HUDEP-2 (cell line): Measurements from ENCODE around the gene MSANTD2.

Experiments used
- DNase-seq, 76 experiments: peaks; one replicate each; lab custom pipeline; 2025; ENCODE audit not compliant: unreplicated experiment in 76 of 76; lab: John Stamatoyannopoulos, UW

Gene MSANTD2

DNA sequence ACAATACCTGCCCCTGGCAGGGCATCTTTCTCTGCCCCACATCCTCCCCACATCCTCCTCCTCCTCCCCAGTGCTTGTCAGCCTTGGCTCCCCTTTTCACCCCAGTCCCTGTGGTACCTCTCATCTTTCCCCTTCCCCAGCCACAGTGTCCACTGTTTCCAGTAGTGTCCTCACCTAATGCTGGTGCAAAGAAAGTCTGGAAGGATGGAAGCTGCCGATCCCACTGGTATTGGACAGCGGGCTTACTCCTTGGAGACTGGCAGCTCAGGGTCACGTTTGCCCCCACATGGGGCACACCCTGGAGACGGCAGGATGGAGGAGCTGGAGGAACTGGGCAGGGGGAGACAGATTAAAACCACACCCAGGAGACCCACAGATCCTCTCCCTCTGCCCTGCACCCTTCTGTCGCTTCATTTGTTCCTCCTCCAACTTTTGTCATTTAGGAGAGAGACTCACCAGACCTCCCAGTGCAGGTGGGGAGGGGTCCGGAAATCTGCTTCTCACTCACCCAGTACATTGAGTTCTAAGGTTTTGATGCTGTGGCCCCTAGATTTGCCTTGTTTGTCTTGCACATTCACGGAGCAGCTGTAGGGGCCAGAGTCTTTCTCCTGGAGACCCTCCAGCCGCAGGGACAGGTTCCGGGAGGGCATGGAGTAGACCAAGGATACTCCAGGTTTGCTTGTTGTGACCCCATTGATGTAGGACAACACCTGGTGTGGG lies 44.0 kb downstream of the MSANTD2 start:
- DNase-seq, result no peak

DNA sequence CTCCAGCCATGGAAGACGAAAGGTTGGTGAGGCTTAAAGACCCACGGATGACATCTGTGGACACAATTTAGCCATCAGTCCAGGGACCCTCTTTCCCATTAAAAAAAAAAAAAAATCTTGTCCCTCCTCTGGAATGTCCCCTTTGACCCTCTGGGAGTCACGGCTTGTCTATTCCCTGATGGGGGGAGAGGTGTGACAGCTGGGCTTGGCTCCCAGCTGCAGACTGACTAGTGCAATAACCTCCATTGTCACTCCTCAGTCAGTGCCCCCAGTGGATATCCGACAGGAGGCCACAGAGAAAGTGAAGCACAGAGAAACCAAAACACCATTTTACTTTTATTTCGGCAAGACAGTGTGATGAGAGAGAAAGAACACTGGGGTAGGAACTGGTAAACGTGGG lies 45.5 kb downstream of the MSANTD2 start:
- DNase-seq, result no peak

DNA sequence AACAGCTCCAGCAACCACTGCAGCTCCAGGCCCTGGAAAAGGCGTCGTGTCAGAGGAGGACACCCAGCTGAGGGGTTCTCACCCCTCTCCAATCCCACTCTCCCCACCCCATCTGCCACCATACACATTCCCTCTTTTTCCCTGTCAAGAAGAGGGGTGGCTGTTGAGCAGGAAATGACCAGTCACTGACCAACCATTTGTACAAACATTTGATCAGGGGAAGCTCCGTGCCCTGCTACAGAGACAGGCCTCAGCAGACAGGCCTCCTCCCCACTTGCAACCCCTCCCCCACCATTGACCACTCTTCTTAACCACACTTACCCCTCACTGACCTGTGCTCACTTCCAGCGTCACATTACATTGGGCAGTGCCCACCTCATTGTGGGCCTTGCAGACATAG lies 45.9 kb downstream of the MSANTD2 start:
- DNase-seq, result no peak

DNA sequence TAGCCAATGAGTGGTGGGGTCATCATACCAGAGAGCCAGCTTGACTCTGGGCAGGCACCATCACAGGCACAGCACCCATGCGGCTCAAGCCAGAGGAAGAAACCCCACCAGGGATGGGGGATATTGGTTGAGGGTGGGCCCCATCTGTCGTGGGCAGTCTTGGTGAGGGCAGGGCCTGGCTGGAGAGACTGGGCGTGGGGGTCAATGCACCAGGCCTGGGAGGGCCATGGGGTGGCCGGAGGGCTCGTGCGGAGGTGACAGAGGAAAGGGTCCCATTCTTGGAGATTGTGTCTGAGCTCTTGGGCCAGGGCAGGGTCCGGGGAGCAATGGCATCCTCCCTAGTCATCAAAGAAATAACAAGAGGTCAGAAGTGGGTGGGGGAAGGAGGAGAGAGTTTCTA lies 46.6 kb downstream of the MSANTD2 start:
- no peak for DNase-seq

DNA sequence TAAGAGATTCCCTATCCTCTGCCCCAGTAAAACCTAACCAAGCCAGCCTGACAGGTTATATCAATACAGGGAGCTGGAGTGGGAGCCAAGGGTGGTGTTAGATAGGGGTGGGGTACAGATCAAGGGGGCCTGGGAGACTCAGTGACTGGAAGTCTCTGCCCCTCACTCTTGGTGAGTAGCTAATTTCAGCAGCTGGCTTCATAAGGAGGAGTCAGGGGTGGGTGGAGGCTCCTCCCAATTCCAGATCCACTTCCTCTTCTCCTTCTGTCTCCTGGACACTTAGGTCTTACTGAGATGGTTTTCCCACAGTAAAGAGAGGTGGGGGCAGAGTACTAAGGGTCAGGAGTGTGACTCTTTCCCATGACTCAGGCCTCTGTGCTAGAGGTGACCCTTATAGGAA lies 47.0 kb downstream of the MSANTD2 start:
- DNase-seq, result no peak

DNA sequence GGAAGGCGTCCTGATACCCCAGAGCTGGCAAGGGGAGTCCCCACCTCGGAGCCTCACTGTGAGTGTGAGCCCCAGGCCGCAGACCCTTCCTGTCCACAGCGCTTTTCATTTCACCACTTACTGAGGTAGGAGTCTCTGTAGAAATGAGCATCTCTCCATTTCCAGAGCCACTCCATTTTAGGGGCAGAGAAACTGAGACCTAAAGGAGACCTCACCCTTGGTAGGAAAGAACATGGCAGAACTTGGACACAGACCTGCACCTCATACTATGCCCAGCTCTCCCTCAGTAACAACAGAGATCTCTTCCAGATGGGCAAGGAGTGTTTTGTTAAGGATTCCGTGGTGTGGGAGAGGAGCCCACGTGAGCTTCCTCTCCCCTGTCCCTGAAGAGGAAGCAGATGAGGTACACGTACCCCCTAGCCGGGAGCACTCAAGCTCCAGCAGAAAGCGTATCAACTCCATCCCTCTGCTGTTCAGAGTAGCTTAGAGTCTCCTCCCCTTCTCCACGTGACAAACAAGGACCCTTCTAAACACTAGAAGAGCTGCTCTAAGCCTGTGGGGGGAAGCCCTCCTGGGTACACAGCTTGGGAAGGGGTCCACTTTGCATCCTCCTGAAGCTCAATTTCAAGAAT lies 47.6 kb downstream of the MSANTD2 start:
- DNase-seq, result no peak

DNA sequence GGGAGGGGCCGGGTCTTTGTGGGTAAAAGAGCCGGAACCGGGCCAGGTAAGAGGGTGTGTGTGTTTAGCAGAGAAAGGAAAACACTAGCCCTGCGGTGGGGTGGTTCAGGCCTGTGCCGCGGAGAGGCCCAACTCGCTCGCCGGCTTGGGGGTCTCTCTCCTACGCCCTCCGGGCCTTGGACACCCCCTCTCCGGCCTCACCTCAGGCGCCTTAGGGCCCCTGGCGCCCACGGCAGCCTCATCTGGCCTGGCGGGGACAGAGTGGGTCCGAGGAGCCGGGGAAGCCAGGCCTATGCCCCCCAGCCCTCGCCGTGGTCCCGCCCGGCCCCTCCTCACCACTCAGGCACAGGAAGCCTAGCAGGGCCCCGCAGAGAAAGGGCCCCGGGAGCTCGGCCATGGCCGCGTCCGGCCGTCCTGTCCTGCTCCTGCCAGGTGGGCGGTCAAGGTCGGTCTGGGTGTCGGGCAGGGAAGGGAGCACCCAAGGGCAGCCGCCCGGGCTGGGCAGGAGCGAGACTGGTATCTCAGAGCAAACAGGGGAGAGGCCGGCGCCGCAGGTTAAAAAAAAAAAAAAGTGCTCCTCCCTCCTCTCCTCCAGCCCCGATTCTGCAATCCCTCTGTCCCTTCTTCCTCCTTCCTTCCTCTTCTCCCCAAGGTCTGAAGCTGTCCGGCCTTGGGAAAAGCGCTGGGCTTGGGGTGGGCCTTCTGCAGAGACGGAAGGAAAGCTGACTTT lies 48.3 kb downstream of the MSANTD2 start, which contains the start of gene VSIG2:
Gene VSIG2, minus strand, starts transcription at position 515 of the 730 bp plus-strand sequence. Its CDS starts 118 bp downstream, at position 397.
- no peak for DNase-seq

DNA sequence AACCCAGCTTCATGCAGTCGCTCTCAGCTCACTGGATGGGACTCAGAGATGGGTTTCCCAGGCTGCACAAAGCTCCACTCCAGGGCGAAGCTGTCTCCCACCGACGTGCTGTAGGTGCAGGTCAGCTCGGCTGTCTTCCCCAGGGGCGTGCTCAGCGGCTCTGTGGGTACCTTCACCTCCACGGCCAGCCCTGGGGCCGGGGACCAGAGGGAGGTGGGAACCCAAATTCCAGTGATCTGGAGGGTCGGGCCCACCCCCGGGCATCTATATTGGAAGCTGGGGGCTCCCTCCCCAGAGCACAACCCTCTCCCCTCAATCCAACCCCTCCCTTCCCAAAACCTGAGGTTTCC lies 48.8 kb downstream of the MSANTD2 start:
- DNase-seq, result no peak

DNA sequence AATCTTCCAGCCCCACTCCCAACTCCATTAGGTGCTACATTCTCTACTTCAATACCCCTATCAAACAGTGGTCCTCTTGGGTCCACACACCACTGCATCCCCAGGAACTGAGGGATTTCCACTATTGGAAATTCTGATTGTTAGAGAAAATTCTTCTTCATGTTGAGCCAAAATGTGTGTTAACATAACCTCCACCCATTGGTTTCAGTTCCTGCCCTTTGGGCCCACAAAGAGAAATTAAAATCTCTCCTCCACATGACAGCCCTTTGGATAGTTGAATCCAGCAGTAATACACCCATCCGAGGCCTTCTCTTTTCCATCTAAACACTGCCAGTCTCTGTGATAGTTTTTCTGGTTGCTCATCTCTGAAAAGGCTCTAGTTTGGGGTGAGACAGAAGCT lies 50.3 kb downstream of the MSANTD2 start:
- no peak for DNase-seq

DNA sequence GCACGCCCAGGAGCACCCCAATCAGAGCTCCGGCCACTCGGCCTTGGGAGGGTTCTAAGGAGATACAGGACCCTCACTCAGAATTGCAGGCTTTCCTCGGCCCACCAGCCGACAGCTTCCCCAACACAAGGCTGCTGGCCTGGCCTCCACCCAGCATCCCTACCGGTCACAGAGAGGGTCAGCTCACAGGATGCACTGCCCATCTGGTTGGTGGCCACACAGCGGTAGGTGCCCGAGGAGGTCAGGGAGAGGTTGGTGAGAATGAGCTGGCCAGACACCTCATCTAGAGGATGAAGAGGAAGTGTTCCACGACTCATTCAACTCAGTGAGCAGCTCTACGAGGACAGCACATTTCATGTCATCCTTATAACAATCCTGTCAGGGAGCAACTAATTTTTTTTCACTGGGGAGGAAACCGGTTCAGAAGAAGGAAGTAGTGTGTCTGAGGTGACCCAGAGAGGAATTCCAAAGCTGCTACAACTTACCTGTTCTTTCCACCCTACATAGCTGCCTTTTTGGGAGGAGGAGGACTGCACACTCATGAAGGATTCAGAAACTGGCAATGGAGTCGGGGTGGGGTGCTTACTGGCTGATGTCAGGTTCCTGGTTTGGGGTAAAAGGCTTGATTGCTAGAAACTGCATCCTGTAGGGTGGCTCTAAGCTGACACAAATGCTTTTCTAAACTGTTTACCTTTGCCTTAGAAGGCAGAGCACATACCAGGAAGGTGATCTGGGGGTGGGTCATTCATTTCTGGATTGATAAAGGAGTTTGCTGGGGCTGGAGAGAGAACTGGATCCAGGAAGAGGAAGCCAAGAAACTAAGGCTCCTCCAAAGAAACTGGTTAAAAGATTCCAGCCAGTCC lies 51.5 kb downstream of the MSANTD2 start:
- no peak for DNase-seq

DNA sequence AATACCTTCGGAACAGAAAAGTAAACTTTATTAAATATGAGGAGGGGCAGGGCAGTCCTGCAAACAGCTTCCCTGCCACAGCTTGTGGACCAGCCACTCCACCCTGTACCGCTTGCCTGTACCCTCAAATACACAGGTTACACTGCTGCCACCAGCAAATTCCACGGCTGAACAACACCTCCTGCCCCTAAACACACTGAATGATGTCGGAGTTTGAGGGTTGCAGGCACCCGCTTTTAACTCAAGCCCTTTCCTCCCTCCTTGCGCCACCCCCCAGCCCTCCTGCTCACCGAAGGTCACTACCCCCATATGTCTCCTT lies 52.1 kb downstream of the MSANTD2 start:
- no peak for DNase-seq

DNA sequence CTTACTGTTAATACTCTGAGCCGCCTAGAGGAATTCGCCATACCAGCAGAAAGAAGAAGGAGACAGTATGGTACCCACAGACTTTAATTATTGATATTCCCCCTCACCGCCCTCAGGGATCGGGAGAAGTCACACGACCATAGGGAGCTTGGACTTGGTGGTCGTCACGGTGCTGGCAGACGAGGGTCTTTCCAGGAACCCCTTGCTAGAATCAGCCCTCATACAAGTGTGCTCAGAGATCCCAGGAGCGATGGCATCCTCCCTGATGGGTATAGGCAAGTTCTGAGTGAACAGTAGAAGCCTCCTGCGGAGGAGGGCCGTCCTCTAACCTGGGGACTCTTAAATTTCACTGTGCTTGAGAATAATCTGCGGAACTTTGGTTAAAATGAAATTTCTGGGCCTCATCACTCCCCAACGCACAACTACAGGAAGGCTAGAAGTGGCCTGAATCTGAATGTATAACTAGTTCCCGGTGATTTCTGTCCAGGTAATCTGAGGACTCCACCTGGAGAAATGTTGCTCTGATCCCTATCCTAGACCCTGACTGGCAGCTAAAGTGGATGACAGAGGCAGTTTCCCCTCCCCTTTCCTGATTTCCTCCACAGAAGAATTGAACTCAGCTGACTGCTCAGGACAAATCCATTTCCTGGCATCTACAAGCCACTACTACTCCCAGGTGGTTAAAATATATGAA lies 52.7 kb downstream of the MSANTD2 start:
- no peak for DNase-seq

DNA sequence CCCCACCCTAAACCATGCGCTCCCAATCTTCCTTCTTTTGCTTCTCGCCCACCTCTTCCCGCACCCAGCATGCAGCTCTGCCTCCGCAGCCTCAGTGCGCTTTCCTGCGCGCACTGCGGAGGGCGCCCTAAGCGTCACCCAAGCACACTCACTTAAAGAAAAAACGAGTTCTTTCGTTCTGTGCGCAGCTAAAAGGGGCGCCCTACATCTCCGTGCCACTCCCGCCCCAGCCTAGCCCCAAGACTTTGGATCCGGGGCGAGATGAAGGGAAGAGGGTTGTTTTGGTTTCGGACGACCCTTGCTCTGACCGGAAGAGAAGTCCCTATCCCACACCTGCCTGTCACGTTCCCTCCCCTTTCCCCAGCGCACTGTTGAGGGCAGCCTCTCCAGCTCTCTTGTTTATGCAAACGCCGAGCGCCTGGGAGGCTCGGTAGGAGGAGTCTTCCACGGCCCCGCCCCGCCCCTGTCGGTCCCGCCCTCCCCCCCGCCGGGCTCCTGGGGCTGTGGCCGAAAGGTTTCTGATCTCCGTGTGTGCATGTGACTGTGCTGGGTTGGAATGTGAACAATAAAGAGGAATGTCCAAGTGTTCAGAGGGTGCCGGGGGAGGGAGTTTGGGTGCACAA lies 53.5 kb downstream of the MSANTD2 start:
- peak in 74 of 76 experiments; percentile 21 to 87 (median 70) for DNase-seq

DNA sequence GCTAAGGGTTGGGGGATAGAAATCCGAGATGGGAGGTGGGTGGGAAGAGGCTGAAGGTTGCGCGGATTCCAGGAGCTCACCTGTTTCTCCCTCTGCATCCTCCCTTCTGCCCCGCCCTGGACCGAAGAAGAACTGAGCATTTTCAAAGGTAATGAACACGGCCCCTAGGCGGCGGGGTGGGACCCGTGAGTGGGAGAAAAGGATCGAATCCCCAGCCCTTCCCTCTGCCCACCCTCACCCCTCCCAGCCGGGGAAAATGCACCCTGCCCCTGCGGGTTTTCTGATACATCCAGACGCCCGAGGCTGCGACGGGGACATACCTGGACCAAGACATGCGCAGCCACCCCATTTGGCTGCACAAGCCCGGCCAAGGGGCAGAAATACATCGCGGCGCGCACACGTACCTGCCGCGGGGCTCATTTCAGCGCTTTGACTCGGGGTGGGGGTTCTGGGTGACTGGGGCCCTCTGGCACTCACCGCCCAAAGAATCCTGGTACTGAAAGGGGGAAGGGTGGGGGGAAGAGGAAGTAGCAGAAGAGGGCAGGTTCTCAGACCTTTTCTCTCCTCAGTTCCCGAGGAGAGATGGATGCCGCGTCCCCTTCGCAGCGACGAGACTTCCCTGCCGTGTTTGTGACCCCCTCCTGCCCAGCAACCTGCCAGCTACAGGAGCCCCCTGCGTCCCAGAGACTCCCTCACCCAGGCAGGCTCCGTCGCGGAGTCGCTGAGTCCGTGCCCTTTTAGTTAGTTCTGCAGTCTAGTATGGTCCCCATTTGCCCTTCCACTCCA lies 54.2 kb downstream of the MSANTD2 start:
- DNase-seq, result peak in 2 of 76 experiments; percentile 8 to 25

DNA sequence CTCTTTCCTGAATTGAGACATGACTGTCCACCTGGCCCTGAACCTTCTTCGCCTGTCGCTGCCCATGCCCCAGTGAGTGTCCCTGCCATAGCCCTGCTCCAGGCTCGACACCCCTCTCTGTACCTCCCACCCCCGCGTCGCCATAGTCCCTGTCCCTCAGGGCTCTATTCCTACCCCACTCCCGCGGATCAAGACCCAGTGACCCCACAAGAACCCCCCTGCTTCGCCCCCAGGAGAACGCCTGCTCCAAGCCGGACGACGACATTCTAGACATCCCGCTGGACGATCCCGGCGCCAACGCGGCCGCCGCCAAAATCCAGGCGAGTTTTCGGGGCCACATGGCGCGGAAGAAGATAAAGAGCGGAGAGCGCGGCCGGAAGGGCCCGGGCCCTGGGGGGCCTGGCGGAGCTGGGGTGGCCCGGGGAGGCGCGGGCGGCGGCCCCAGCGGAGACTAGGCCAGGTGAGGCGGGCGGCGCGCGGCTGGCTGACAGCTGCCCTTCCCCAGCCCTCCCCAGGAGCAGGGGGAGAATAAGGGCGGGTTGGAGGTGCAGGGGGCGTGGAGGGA lies 54.9 kb downstream of the MSANTD2 start:
- no peak for DNase-seq

DNA sequence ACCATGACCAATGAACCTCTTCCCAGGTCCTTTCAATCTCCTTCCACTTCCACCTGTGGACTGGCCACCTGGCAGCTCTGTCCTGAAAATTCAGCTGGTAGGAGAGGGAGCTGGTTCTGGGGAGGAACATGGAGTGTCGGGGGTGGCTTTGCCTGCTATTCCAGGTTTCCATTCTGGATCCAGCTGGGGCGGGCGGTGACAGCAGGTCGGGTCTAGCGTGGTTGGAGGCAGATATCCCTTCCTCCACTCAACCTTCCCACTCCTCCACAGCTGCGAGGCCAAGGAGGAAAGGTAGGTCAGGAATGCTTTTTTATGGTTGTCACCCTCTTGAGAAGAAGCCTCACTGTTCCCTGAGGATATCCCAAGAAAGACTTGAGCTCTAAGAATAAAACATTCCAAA lies 57.2 kb downstream of the MSANTD2 start:
- DNase-seq, result no peak

DNA sequence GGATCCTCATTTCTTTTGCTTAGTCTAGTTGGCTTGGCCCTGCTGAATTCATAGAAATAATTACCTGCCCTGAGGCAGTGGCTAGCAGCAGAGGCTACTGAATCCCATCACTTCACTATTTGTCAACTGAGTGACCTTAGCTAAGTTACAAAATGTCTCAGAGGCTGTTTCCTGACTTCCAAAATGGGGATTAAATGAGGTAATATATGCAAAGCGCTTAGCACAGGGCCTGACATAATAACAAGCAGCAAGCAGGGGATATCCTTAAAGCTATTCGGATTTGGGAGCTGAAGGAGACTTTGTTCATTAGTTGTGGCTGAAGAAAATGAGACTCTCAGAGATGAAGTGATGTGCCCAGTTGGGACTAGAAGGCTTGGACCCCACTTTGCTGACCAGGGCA lies 57.7 kb downstream of the MSANTD2 start:
- DNase-seq, result no peak

DNA sequence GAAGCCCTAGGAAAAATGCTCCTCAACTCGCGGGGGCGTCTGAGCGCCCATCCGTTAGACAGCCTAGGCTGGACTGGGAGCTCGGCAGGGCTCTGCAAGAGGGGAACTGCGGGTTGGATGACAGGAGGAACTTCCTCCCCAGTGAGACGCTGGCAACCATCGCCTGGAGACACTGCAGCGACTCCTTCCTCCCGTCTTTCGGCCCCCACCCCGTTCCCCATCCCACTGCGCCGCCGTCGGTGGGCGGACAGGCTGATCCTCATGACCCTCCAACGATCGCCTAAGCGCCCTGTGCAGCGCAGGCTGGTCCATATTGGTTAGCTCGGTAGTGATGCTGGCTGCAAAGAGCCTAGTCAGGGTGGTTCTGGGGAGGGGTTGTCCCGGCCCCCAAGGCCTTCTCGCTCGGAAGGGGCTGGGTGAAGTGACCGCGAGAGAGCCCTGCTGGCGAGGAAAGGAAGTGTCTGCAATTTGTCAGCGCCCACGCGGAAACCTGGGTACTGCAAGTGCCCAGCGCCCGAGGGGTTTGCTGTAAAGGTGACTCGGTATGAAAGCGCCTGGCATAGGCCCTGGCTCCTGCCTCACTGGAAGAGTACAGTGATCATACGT lies 59.8 kb downstream of the MSANTD2 start:
- peak in 8 of 76 experiments; percentile 7 to 27 (median 17) for DNase-seq
